RWPE2 (cell line): ENCODE results near the gene NVL.
"Not testable (repeated sequence)": the region's sequence is repeated elsewhere in the genome, so short reads cannot be mapped to it uniquely, and the experiment has no call there.

Experiments used
- ATAC-seq: fragments of 200-7000 bp; cut with Tn5 transposase; 3 replicates; pipeline ENCODE4 v1.9.1; 2021; ENCODE audit warnings: low read depth
- DNase-seq: peaks from one replicate; pipeline ENCODE4 v3.0.0-alpha.2; 2020; ENCODE audit warnings: low spot score
- H3K27ac ChIP-seq: fragments of 450-650 bp; 2 replicates; pipeline ENCODE4 v1.5.1; 2017; ENCODE audit warnings: mild to moderate bottlenecking; ENCODE audit not compliant: poor library complexity, severe bottlenecking
- H3K27me3 ChIP-seq: fragments of 250-450 bp; sonication (Bioruptor Pico); 2 replicates; pipeline ENCODE4 v1.5.1; 2021; ENCODE audit warnings: mild to moderate bottlenecking, moderate library complexity; ENCODE audit not compliant: insufficient read depth, poor library complexity, severe bottlenecking
- H3K36me3 ChIP-seq: fragments of 250-450 bp; sonication (Bioruptor Pico); 2 replicates; pipeline ENCODE4 v1.5.1; 2020; ENCODE audit warnings: low read depth, mild to moderate bottlenecking, moderate library complexity
- H3K4me1 ChIP-seq: fragments of 250-450 bp; sonication (Bioruptor Pico); 2 replicates; pipeline ENCODE4 v1.5.1; 2021; ENCODE audit warnings: mild to moderate bottlenecking, moderate library complexity; ENCODE audit not compliant: insufficient read depth, poor library complexity, severe bottlenecking
- H3K4me3 ChIP-seq: fragments of 250-450 bp; sonication (Bioruptor Pico); 2 replicates; pipeline ENCODE4 v1.5.1; 2021; ENCODE audit warnings: mild to moderate bottlenecking, moderate library complexity; ENCODE audit not compliant: severe bottlenecking
- H3K9me3 ChIP-seq: fragments of 250-450 bp; sonication (Bioruptor Pico); 2 replicates; pipeline ENCODE4 v1.5.1; 2021; ENCODE audit warnings: mild to moderate bottlenecking, moderate library complexity; ENCODE audit not compliant: severe bottlenecking
- TF ChIP-seq, protein P1 (sequence below): fragments of 450-650 bp; IDR thresholded peaks from one replicate; pipeline ENCODE4 v1.5.1; 2017; ENCODE audit warnings: mild to moderate bottlenecking, moderate library complexity; ENCODE audit not compliant: poor library complexity, severe bottlenecking

NVL gene

GRCh38 chr1:224343679-224344078, 13.7 kb upstream of the NVL start:
- no peaks in the 10 kb centered on the region for H3K27me3 ChIP-seq
- no peak overlapping the region for H3K4me3 ChIP-seq
- TF ChIP-seq, protein P1, sequence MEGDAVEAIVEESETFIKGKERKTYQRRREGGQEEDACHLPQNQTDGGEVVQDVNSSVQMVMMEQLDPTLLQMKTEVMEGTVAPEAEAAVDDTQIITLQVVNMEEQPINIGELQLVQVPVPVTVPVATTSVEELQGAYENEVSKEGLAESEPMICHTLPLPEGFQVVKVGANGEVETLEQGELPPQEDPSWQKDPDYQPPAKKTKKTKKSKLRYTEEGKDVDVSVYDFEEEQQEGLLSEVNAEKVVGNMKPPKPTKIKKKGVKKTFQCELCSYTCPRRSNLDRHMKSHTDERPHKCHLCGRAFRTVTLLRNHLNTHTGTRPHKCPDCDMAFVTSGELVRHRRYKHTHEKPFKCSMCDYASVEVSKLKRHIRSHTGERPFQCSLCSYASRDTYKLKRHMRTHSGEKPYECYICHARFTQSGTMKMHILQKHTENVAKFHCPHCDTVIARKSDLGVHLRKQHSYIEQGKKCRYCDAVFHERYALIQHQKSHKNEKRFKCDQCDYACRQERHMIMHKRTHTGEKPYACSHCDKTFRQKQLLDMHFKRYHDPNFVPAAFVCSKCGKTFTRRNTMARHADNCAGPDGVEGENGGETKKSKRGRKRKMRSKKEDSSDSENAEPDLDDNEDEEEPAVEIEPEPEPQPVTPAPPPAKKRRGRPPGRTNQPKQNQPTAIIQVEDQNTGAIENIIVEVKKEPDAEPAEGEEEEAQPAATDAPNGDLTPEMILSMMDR = no peak
- no peak overlapping the region for H3K27ac ChIP-seq
- ATAC-seq (no peak), DNase-seq (no peak)
- no peaks in the 10 kb centered on the region for H3K9me3 ChIP-seq
- H3K4me1 ChIP-seq = no peaks in the 10 kb centered on the region
- no peaks in the 10 kb centered on the region for H3K36me3 ChIP-seq

DNA sequence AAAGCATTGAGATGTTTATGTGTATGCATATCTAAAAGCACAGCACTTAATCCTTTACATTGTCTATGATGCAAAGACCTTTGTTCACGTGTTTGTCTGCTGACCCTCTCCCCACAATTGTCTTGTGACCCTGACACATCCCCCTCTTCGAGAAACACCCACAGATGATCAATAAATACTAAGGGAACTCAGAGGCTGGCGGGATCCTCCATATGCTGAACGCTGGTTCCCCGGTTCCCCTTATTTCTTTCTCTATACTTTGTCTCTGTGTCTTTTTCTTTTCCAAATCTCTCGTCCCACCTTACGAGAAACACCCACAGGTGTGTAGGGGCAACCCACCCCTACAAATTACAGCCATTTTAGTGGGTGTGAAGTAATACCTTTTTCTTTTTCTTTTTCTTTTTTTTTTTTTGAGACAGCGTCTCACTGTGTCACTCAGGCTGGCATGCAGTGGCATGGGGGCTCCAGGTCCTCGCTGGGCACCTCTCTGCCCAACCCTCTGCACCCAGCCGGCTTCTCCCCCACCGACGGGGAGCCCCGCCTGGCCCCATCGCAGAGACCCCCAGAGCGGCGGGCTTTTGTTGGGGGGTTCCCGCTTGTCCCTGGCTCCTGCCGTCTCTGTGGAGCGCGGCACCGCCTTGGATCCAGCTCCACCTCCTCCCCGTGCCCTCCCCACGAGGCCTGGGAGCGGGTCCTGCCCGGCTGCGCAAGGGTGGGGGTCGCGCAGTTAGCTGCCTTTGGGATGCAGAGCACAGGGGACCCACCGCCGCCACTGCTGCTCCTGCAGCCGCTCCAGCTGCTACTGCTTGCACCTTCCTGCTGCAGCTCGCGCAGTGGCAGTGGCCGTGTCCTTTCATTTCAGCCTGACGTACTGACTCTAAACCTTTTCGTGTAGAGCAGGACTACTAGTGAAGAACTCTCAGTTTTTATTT, 10.7 kb upstream of the NVL start:
- H3K4me1 ChIP-seq, H3K9me3 ChIP-seq, H3K27ac ChIP-seq, H3K36me3 ChIP-seq, DNase-seq, H3K27me3 ChIP-seq: not testable (repeated sequence)
- peak; percentile 27; the same call in 1 of the 3 replicates for ATAC-seq
- H3K4me3 ChIP-seq = peak overlapping the region; percentile 16

DNA sequence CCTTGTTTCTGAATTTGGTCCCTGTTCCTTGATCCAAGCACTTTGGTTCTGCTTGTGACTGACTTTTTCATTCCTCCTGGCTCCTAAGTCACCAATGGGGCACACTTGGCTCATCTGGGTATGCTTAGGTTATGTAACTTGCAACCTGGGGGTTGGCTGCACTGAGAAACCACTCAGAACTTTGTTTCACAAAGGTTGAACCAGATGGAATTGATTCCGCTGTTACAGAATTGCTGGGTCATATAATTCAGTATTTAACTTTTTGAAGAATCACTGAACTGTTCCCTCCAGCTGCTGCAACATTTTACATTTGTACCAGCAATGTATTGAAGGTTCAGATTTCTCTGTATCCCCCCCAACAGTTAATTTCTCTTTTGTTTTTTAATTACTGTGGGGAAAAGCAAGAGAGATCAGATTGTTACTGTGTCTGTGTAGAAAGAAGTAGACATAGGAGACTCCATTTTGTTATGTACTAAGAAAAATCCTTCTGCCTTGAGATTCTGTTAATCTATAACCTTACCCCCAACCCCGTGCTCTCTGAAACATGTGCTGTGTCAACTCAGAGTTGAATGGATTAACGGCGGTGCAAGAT, 9.6 kb upstream of the NVL start:
- TF ChIP-seq, protein P1 = no peak
- no peak overlapping the region for H3K27ac ChIP-seq

DNA sequence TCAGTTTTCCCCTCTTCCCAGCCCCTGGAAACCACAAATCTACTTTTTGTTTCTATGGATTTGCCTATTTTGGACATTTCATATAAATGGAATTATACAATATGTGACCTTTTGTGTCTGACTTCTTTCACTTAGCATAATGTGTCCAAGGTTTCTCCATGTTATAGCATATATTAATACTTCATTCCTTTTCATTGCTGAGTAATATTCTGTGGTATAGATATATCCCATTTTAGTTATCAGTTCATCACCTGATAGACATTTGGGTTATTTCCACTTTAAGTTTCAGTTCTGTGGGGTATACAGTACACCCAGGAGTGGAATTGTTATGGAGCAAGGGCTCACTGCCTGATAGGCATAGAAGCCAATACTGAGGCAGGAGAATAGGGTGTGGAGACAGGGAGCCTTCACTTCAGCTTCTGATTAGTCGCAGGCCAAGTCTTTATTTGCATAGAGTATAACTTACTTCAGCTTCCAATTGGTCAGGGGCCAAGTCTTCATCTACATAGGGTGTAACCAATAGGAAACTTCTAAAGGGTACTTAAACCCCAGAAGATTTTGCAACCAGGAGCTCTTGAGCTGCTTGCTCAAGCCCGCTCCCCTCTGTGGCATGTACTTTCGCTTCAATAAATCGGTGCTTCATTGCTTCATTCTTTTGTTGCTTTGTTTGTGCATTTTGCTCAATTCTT, 8.3 kb upstream of the NVL start:
- TF ChIP-seq, protein P1 = no peak
- Histone ChIP-seq H3K27ac (no peak overlapping the region), H3K36me3 (no peaks in the 10 kb centered on the region), H3K4me1 (no peaks in the 10 kb centered on the region), H3K4me3 (no peak overlapping the region), H3K9me3 (no peaks in the 10 kb centered on the region), H3K27me3 (no peaks in the 10 kb centered on the region)
- ATAC-seq (no peak), DNase-seq (no peak)

More for the DNA sequence above, 9.6 kb upstream of the NVL start:
- Histone ChIP-seq H3K4me1 (no peaks in the 10 kb centered on the region), H3K9me3 (no peaks in the 10 kb centered on the region), H3K36me3 (no peaks in the 10 kb centered on the region), H3K4me3 (no peak overlapping the region), H3K27me3 (no peaks in the 10 kb centered on the region)
- ATAC-seq (no peak), DNase-seq (no peak)

- Histone ChIP-seq H3K4me1 (no peaks in the 10 kb centered on the region), H3K27ac (no peak overlapping the region), H3K36me3 (no peaks in the 10 kb centered on the region), H3K9me3 (no peaks in the 10 kb centered on the region), H3K4me3 (no peak overlapping the region), H3K27me3 (no peaks in the 10 kb centered on the region)
- ATAC-seq (no peak), DNase-seq (no peak)
- TF ChIP-seq, protein P1 = no peak
Observed at GRCh38 chr1:224333939-224334786, 4.2 kb upstream of the NVL start.
